NCI-H526 treated with DMSO at 0.1 percent for 48 hours (cell line): Measurements from ENCODE around the gene MINPP1.
"Not testable (repeated sequence)": the region's sequence is repeated elsewhere in the genome, so short reads cannot be mapped to it uniquely, and the experiment has no call there.

ENCODE experiments used
- DNase-seq: peaks from one replicate; lab custom pipeline; 2025; lab: John Stamatoyannopoulos, UW

The MINPP1 gene, protein sequence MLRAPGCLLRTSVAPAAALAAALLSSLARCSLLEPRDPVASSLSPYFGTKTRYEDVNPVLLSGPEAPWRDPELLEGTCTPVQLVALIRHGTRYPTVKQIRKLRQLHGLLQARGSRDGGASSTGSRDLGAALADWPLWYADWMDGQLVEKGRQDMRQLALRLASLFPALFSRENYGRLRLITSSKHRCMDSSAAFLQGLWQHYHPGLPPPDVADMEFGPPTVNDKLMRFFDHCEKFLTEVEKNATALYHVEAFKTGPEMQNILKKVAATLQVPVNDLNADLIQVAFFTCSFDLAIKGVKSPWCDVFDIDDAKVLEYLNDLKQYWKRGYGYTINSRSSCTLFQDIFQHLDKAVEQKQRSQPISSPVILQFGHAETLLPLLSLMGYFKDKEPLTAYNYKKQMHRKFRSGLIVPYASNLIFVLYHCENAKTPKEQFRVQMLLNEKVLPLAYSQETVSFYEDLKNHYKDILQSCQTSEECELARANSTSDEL

DNA sequence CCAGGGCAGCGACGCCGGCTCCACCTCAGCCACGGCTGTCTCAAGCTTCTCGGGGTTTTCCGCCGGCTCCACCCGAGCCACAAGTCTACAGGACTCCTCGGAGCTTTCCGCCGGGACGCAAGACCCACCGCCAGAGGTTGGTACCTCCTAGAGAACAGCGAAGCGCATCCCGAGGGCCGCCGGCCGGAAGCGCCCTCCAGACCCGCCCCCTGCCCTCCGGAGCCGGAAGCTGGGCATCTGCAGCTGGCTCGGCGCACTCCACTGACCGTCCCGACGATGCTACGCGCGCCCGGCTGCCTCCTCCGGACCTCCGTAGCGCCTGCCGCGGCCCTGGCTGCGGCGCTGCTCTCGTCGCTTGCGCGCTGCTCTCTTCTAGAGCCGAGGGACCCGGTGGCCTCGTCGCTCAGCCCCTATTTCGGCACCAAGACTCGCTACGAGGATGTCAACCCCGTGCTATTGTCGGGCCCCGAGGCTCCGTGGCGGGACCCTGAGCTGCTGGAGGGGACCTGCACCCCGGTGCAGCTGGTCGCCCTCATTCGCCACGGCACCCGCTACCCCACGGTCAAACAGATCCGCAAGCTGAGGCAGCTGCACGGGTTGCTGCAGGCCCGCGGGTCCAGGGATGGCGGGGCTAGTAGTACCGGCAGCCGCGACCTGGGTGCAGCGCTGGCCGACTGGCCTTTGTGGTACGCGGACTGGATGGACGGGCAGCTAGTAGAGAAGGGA is at the start of gene MINPP1:
MINPP1 (plus strand) TSS at position 254 of the 726 bp plus-strand sequence; CDS start at position 277, 23 bp downstream.
- peak; percentile 55 for DNase-seq

DNA sequence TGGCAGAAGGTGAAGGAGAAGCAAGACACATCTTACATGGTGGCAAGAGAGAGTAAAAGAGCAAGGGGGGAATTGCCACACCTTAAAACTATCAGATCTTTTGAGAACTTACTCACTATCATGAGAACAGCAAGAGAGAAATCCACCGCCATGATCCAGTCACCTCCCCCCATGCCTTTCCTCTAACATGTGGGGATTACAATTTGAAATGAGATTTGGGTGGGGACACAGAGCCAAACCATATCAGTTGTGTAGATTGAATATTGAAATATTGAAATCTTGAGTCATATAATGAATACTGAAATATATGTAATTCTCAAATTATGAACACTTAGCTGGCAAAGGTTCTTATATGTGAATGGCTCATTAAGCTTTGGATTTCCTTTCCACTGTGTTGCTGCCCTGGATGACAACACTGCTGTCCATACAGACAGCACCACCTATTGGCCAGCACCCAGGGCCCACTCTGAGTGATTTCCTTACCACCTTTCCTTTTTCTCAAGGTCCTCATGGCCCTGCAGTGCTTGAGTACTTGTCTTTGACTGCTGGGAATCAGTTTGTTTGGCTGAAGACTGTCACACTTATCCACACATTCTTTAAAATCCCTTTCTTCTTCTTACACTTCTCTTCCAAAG is 48.0 kb upstream of the MINPP1 start:
- DNase-seq: not testable (repeated sequence)

DNA sequence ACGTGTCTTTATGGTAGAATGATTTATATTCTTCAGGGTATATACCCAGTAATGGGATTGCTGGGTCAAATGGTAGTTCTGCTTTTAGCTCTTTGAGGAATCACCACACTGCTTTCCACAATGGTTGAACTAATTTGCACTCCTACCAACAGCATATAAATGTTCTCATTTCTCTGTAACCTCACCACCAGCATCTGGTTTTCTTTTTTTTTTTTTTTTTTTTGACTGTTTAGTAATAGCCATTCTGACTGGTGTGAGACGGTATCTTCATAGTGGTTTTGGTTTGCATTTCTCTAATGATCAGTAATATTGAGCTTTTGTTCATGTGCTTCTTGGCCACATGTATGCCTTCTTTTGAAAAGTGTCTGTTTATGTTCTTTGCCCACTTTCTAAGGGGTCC is 42.9 kb upstream of the MINPP1 start:
- DNase-seq: not testable (repeated sequence)

DNA sequence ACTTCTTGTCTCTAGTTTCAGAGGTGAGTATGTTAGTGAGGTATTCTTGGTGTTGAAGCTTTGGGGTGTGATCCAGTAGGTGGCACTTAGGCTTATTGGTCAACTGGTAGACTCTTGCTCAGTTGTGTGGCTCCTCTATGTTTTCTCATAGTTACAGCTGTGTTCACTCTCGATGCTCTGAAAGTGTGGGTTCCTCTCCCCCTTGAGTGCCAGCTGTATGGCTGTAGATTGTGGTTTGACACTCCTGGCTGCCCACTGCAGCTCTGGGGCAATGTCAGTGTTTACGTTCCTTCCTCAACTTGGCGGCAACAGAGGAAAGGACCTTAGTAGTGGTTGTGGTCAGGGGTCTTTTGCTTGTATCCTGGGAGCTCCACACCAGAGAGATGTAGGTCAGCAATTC is 37.8 kb upstream of the MINPP1 start:
- not testable (repeated sequence) for DNase-seq

DNA sequence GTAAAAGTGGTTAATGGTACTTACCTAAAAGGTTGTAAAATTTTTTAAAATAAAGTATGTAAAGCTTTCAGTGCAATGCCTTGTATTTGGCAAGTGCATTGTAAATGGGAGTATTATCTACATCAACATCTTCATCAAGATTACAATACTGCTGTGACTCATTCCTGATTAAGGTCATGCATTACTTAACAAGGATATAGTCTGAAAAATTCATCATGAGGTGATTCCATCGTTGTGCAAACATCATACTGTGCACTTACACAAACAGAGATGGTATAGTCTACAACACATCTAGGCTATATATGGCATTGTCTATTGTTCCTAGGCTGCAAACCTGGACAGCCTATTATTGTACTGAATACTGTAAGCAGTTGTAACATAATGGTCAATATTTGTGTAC is 16.0 kb upstream of the MINPP1 start:
- DNase-seq: not testable (repeated sequence)

DNA sequence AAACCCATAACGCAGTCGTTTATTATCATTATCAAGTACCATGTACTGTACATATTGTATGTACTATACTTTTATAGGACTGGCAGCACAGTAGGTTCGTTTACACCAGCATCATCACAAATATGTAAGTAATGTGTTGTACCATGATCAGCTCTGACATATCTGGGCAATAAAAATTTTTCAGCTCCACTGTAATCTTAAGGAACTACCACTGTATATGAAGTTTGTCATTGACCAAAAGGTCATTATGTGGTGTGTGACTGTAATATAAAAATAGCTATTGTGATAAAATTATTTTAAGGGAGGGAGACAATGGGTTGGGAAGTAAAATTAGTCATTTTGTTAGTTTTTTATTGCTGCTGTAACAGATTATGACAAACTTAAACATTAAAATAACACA is 14.4 kb upstream of the MINPP1 start:
- DNase-seq: not testable (repeated sequence)

DNA sequence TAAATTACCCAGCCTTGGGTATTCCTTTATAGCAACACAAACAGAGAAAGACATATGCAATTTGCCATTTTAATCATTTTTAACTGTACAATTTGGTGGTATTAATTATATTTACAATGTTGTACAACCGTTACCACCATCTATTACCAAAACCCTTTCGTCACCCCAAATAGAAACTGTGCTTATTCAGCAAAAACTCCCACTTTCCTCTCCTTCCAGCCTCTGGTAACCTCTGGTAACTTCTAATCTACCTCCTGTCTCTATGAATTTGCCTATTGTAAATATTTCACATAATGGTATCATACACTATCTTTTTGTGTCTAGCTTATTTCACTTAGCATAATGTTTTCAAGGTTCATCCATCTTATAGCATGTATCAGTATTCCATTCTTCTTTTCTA is 12.2 kb upstream of the MINPP1 start:
- not testable (repeated sequence) for DNase-seq

DNA sequence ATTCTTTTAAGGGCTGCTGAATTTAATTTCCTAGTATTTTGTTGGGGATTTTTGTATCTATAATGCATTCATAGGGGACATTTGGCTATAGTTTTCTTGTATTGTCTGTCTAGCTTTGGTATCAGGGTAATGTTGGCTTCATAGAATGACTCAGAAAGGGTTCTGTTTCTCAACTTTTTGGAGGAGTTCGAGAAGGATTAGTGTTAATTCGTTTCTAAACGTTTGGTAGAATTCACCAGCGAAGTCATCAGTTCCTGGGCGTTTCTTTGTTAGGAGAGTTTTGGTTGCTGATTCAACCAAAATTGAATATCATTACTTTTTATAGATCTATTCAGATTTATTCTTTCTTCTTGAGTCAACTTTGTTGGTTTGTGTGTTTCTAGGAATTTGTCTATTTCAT is 9.2 kb upstream of the MINPP1 start:
- DNase-seq: not testable (repeated sequence)

DNA sequence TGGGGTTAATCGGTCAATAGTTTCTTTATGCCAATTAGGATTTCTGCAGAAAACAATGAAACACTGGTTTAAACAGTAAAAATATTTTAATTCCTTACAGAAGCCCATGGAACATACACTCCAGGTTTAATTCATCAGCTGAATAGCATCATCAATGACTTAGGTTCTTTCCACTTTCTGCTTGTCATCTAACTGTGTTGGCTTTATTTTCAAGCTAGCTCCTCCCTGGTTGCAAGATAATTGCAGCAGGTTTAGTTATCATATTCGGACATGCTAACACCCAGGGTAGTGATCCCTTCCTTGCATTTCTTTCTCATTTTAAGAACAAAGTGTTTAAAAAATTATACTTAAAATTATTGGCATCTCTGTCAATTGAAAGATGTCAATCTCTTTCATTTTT is 7.3 kb upstream of the MINPP1 start:
- not testable (repeated sequence) for DNase-seq

DNA sequence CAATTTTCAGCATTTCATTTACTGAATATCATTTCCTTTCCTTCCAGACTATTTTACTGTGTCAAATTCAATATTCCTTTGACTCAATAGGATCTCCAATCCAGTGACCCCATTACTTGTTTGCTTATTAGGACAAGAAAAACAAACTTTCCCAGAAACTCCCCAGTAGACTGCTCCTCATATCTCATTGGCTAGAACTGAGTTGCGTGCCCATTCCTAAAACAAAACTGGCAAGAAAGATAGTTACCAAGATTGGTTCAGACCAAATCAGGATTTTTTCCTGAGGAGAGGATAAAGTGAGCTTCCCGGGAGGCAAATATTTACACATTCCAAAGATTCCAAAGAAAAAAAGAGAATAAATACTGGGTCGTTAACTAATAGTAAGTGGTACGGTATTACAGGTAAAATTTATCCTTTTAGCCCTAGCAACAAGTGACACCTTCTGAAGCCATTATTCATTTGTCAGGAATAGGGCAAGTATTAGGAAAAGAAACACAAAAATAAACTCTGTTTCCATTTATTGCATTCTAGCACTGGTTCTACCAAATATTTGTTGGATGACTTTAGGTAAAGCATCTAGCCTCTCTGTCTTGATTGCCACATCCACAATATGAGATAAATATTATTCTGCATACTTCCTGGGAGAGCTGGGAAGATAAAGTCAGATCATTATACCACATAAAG is 6.4 kb upstream of the MINPP1 start:
- DNase-seq: not testable (repeated sequence)

DNA sequence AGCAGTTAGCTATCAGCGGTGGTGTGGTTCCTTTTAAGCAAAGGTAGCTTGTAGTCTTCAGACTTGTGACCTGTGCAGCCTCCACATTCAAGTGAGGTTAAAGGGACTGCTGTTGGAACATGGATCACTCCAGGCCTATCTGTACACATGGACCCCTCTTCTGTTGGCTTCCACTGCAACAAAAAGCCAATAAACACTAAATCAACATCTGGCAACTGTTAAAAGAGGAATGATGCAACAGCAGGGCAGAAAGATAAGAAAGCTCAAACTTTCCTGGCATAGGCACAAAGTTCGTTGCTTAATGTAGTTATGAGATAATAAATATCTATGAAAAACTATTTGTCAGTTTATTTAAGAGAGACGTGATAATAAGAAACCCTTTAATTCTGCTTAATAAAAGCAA is 4.0 kb upstream of the MINPP1 start:
- no peak for DNase-seq

DNA sequence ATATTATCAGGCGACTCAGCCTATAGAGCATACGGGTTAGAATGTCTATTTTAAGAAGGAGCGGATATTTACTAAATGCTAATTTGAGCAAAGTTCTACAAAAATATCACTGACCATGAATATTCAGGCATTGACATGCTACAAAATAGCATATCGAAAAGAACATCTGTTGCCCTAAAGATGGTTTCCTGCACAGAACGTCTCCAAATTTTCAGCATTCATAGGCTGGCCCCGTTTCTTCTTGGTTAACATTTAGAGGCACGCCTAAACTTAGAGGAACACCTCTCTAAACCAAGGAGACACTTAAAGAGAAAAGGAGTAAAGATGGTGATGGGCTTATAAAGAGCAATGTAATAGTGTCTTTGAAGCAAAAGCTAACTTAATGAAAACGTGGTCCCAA is 1.3 kb upstream of the MINPP1 start:
- no peak for DNase-seq

DNA sequence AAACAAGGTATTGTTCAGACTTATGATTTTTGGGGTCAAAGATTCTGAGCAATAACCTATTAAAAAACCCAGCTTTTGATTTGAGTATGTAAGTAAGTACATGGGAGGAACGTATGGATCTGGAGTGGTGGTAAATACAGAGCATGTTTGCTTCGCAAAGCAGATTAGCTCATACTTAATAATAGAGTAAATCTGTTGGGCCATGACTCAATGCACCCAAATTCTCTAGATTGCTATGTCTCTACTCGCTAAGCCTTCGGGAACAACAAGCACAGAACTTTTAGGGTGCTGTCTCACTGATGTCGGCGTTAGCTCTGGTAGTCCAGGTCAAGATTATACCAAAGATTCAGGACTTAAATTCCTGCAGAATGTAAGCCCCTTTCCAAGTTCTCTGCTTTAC is 807 bp upstream of the MINPP1 start:
- no peak for DNase-seq

DNA sequence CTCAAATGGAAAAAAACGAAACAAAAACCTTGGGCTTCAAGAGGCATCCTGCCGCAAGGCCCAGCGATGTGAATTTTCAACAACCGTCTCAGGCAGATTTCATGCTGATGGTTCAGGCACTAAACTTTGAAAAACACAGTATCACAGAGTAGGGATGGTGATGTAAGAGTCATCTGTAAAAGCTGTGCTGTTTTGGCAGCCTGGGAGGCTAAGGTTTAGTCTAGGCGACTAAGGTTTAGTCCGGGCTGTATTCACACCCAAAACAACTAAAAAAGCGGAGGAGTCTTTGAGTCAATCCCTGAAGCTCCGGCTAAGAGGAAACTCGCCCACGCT is 420 bp upstream of the MINPP1 start:
- no peak for DNase-seq

DNA sequence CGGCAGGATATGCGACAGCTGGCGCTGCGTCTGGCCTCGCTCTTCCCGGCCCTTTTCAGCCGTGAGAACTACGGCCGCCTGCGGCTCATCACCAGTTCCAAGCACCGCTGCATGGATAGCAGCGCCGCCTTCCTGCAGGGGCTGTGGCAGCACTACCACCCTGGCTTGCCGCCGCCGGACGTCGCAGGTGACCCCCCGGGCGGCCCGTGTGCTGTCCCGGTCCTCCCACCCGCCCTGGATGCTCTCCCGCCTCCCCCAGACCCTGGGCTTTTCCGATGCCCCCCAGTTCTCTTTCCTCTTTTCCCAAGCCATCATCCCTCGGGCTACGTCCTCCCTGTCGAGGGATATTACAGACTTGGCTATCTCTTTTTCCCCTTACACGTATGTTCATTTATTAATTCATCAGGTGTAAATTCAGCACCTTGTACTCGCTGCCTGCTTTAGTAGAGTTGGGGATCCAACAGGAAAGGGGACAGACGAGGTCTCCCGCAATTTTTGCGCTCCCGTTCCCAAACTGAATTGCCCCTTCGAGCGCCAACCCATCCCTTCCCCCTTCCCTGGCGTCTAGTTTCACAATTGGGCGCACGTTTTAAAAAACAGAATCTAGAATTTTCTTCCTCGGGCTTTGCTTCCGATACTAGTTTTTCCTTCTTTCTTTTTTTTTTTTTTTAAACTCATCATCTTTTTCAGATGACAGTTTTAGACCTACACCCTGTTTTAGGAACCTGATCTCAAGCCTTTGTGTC is 846 bp downstream of the MINPP1 start:
- peak; percentile 5 for DNase-seq

DNA sequence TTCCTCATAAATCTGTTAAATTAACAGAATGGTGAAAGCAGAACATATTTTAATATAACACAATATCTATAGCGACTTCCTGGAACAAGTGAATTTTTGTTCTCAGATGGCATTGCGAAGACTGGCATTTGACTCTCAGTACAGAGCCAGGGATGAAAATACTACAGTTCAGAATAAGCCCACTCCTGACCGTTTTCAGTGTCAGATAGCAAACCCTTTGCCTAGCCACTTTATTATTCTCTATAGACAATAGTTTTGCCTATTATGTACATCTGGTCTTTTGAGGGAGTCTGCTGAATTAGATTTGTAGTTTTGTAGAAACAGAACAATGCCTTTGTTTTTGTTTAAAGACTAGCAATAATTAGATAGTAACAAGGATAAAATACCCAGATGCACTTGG is 2.3 kb downstream of the MINPP1 start:
- no peak for DNase-seq

DNA sequence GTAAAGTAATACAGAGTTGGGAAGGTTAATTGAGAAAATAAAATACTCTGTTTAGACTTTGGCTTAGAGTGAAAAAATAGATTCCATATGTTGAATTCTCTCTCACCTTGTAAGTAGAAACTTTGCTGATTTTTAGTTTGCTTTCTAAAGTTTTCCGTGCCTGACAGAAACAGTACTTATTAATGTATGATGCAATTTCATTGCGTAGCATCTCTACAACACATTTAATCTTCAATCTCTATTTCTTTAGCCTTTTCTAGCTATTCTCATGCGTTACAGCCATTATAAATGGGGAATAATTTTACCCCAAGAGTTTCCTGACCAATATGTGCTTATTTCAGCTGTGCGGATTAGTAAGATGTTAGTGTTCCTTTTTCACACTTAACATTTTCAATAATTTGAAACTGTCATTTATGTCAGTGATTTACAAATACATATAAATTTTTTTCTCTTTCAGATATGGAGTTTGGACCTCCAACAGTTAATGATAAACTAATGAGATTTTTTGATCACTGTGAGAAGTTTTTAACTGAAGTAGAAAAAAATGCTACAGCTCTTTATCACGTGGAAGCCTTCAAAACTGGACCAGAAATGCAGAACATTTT is 3.3 kb downstream of the MINPP1 start:
- no peak for DNase-seq

DNA sequence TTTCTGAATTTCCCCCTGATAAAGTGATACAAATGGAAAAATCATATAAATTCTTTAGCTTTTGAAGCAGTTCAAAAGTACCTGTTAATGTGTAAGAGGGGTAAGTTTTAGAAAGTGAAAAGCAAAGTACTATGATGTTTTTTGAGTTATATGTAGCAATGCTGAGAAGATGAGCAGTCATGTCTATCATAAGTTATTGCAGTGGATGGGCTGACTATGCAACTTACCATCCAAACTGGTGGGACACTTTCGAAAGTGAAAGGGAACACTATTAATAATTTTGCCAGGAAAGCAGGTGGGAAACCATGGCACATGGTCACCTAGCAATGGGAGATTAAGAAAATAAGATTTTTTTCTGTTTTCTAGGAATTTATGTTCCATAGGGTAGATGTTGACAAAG is 4.1 kb downstream of the MINPP1 start:
- no peak for DNase-seq

DNA sequence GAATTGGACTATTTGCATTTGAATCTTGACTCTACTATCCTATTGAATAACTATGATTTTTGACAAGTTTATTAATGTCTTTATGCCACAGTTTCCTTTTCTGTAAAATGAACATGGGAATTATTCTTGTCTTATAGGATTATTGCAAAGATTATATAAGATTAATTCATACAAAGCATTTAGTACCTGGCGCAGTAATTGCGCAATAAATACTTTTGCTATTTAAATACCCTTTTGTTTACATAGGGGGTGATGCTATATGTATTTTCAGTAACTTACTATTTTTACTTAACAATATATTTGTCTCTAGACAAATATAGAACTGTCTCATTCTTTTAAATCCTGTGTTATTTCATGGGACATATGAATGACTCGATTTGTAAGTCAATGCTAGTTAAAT is 5.3 kb downstream of the MINPP1 start:
- no peak for DNase-seq

DNA sequence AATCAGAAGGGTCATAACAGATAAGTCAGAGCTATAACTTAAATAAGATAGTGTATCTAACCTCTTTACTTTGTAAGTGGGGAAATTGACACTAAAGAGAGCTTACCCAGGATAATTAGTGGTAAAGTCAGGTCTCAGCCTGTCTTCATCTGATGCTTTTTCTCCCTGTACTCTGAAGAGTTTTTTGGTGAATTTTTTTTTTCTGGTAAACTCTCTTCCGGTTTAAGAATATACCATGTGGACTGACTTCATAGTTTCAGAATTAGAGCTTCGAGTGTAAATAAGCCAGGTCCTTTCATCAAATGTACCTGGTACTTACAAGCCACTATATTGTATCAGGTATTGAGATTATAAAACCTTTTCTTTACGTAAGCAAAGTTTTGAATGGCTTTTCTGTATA is 6.8 kb downstream of the MINPP1 start:
- no peak for DNase-seq

DNA sequence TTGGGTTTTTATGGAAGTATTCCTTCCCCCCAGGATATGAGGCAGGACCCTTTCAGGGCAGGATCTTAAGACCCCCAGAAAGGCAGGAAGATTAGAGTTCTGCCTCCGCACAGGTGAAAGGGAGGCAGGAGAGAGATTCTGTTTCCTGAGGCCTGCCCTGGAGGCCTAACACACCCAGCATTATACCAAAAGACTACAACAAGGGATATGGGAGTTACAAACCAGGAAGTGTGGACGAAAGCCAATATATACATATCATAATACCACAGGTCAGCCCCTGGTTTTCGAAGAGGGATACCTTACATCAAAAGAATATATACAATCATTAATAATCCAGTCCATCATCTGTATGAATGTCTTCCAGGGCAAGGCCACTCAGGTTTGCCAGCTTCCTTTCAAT is 14.2 kb downstream of the MINPP1 start:
- no peak for DNase-seq
